ENCODE results near the gene INPP4B. TPM values are rescaled to one million over a fixed set of nuclear protein-coding genes. Genes with fewer than 3 reads are reported as not detected.
A peak's percentile ranks its signal among the peaks of the same experiment; 100 is the strongest.

INPP4B gene
- total RNA-seq, 1 experiment from 2014 or later: 114 TPM

- no peaks in the 10 kb centered on the region for H3K9me3 Mint-ChIP-seq (ENCODE audit: low read depth, unreplicated experiment)
- H3K4me3 Mint-ChIP-seq (ENCODE audit: low read depth, unreplicated experiment): no peak overlapping the region
- peaks cover 23% of the 10 kb centered on the region for H3K4me1 Mint-ChIP-seq (ENCODE audit: low read depth, unreplicated experiment)
- CTCF ChIA-PET: no interaction called here
- no peaks in the 10 kb centered on the region for H3K27me3 Mint-ChIP-seq (ENCODE audit: unreplicated experiment)
- intact Hi-C loops (cut with micrococcal nuclease; ENCODE audit: unreplicated experiment): no loop called here
- peaks cover 32% of the 10 kb centered on the region for H3K36me3 Mint-ChIP-seq (ENCODE audit: insufficient read depth, unreplicated experiment)
- no TSS peak for BruUV-seq (replicated peaks)
- no peak for DNase-seq
- no peak overlapping the region for H3K27ac Mint-ChIP-seq (ENCODE audit: unreplicated experiment)
- TF ChIP-seq CTCF (IDR thresholded peaks at IDR 0.05; ENCODE audit: unreplicated experiment): no peak
These were observed 685.0 kb downstream of the INPP4B start for GRCh38 chr4:142161086-142161485.

- CTCF ChIA-PET: no interaction called here
- peaks cover 23% of the 10 kb centered on the region for H3K4me1 Mint-ChIP-seq (ENCODE audit: low read depth, unreplicated experiment)
- peak; percentile 5 for DNase-seq
- no peak overlapping the region for H3K27ac Mint-ChIP-seq (ENCODE audit: unreplicated experiment)
- H3K9me3 Mint-ChIP-seq (ENCODE audit: low read depth, unreplicated experiment): no peaks in the 10 kb centered on the region
- H3K4me3 Mint-ChIP-seq (ENCODE audit: low read depth, unreplicated experiment): no peak overlapping the region
- BruUV-seq (replicated peaks): no TSS peak
- no peak for TF ChIP-seq CTCF (IDR thresholded peaks at IDR 0.05; ENCODE audit: unreplicated experiment)
- H3K36me3 Mint-ChIP-seq (ENCODE audit: insufficient read depth, unreplicated experiment): peaks cover 32% of the 10 kb centered on the region
- no peaks in the 10 kb centered on the region for H3K27me3 Mint-ChIP-seq (ENCODE audit: unreplicated experiment)
- intact Hi-C loops (cut with micrococcal nuclease; ENCODE audit: unreplicated experiment): no loop called here
These were observed 685.6 kb downstream of the INPP4B start for GRCh38 chr4:142160509-142160908.

GRCh38 chr4:142158980-142159379, 687.1 kb downstream of the INPP4B start:
- Mint-ChIP-seq H3K36me3 (ENCODE audit: insufficient read depth, unreplicated experiment) (peaks cover 24% of the 10 kb centered on the region), H3K9me3 (ENCODE audit: low read depth, unreplicated experiment) (no peaks in the 10 kb centered on the region), H3K4me3 (ENCODE audit: low read depth, unreplicated experiment) (no peak overlapping the region), H3K4me1 (ENCODE audit: low read depth, unreplicated experiment) (peaks cover 23% of the 10 kb centered on the region), H3K27me3 (ENCODE audit: unreplicated experiment) (no peaks in the 10 kb centered on the region), H3K27ac (ENCODE audit: unreplicated experiment) (no peak overlapping the region)
- intact Hi-C loops (cut with micrococcal nuclease; ENCODE audit: unreplicated experiment): no loop called here
- BruUV-seq (replicated peaks): no TSS peak
- CTCF ChIA-PET: interaction anchor here (0.7 kb wide), 1 partner anchor 355 kb away, joined by 3 read pairs; no protein-coding TSS in a partner anchor
- DNase-seq: no peak
- no peak for TF ChIP-seq CTCF (IDR thresholded peaks at IDR 0.05; ENCODE audit: unreplicated experiment)

- Mint-ChIP-seq H3K27ac (ENCODE audit: unreplicated experiment) (no peak overlapping the region), H3K36me3 (ENCODE audit: insufficient read depth, unreplicated experiment) (peaks cover 26% of the 10 kb centered on the region), H3K4me3 (ENCODE audit: low read depth, unreplicated experiment) (no peak overlapping the region), H3K4me1 (ENCODE audit: low read depth, unreplicated experiment) (peaks cover 29% of the 10 kb centered on the region), H3K9me3 (ENCODE audit: low read depth, unreplicated experiment) (no peaks in the 10 kb centered on the region), H3K27me3 (ENCODE audit: unreplicated experiment) (no peaks in the 10 kb centered on the region)
- no peak for TF ChIP-seq CTCF (IDR thresholded peaks at IDR 0.05; ENCODE audit: unreplicated experiment)
- DNase-seq: no peak
- BruUV-seq (replicated peaks): no TSS peak
- CTCF ChIA-PET: no interaction called here
- intact Hi-C loops (cut with micrococcal nuclease; ENCODE audit: unreplicated experiment): no loop called here
These were observed 689.8 kb downstream of the INPP4B start for GRCh38 chr4:142156256-142156655.
